ENCODE results near the gene FLT3.
A peak's percentile ranks its signal among the peaks of the same experiment; 100 is the strongest.

The FLT3 gene

GRCh38 chr13:27972478-27972820 is 127.9 kb downstream of the FLT3 start:
- Histone ChIP-seq H3K4me1 (ENCODE audit: control insufficient read depth, insufficient read depth, low read length) (peaks cover 13% of the 10 kb centered on the region), H3K9ac (ENCODE audit: low read length in 2 of 2) (no peak overlapping the region), H3K27me3 (ENCODE audit: control insufficient read depth in 1 of 2, insufficient read depth in 2 of 2, low read length in 2 of 2) (peaks cover 79 to 88% of the 10 kb centered on the region in 2 donors), H3K27ac (ENCODE audit: low read length) (no peak overlapping the region), H3K4me3 (ENCODE audit: low read length in 2 of 2) (no peak overlapping the region), H3K9me3 (ENCODE audit: control insufficient read depth in 2 of 2, low read length in 2 of 2) (no peaks in the 10 kb centered on the region), H3K36me3 (ENCODE audit: control insufficient read depth in 2 of 2, insufficient read depth in 2 of 2, low read length in 2 of 2) (no peaks in the 10 kb centered on the region)

DNA sequence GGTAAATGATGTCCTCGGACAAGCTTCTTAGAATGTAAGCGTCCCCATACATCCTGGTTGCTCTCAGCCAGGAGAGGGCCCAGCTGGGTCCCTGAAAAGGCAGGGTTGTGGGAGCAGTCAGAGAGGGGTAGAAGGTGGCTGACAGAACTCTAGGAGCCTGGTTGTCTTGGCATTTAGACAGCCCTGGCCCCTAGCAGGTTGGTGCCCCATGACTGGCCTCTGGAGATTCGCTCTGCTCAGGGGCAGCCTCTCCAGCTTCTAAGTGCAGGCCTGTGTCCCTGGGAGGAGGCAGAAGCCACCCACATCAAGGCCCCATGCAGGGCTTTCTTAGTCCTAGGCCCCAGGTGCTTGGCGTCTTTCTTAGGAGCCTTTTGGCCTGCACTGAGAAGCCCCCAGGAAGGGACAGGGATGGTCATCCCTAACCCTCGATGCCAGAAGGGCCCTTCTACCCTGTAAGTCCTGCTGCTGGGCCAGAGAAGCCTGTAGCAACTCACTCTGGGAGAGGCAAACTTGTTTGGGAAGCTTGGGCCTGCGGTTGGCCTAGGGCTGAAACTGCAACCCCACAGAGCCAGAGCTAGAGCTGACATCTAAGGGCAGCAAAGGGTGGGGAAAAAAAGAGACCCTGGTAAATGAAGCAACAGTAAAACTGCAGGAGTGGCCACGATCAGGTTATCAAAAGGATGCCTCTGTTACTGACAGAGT is 128.4 kb downstream of the FLT3 start:
- Histone ChIP-seq H3K27ac (ENCODE audit: low read length) (no peak overlapping the region), H3K27me3 (ENCODE audit: control insufficient read depth in 1 of 2, insufficient read depth in 2 of 2, low read length in 2 of 2) (peaks cover 81 to 89% of the 10 kb centered on the region in 2 donors), H3K4me1 (ENCODE audit: control insufficient read depth, insufficient read depth, low read length) (peaks cover 18% of the 10 kb centered on the region), H3K9me3 (ENCODE audit: control insufficient read depth in 2 of 2, low read length in 2 of 2) (no peaks in the 10 kb centered on the region), H3K9ac (ENCODE audit: low read length in 2 of 2) (no peak overlapping the region), H3K36me3 (ENCODE audit: control insufficient read depth in 2 of 2, insufficient read depth in 2 of 2, low read length in 2 of 2) (no peaks in the 10 kb centered on the region), H3K4me3 (ENCODE audit: low read length in 2 of 2) (no peak overlapping the region)

- Histone ChIP-seq H3K27me3 (ENCODE audit: control insufficient read depth in 1 of 2, insufficient read depth in 2 of 2, low read length in 2 of 2) (peaks cover 77 to 90% of the 10 kb centered on the region in 2 donors), H3K4me3 (ENCODE audit: low read length in 2 of 2) (no peak overlapping the region), H3K36me3 (ENCODE audit: control insufficient read depth in 2 of 2, insufficient read depth in 2 of 2, low read length in 2 of 2) (no peaks in the 10 kb centered on the region), H3K4me1 (ENCODE audit: control insufficient read depth, insufficient read depth, low read length) (peaks cover 23% of the 10 kb centered on the region), H3K9me3 (ENCODE audit: control insufficient read depth in 2 of 2, low read length in 2 of 2) (no peaks in the 10 kb centered on the region), H3K9ac (ENCODE audit: low read length in 2 of 2) (no peak overlapping the region), H3K27ac (ENCODE audit: low read length) (no peak overlapping the region)
Measured at GRCh38 chr13:27971236-27971645, 129.1 kb downstream of the FLT3 start.

GRCh38 chr13:27970382-27971235 is 129.8 kb downstream of the FLT3 start:
- Histone ChIP-seq H3K36me3 (ENCODE audit: control insufficient read depth in 2 of 2, insufficient read depth in 2 of 2, low read length in 2 of 2) (no peaks in the 10 kb centered on the region), H3K9me3 (ENCODE audit: control insufficient read depth in 2 of 2, low read length in 2 of 2) (no peaks in the 10 kb centered on the region), H3K4me3 (ENCODE audit: low read length in 2 of 2) (no peak overlapping the region), H3K27ac (ENCODE audit: low read length) (no peak overlapping the region), H3K4me1 (ENCODE audit: control insufficient read depth, insufficient read depth, low read length) (peaks cover 25% of the 10 kb centered on the region), H3K9ac (ENCODE audit: low read length in 2 of 2) (no peak overlapping the region), H3K27me3 (ENCODE audit: control insufficient read depth in 1 of 2, insufficient read depth in 2 of 2, low read length in 2 of 2) (peaks cover 78 to 90% of the 10 kb centered on the region in 2 donors)

GRCh38 chr13:27969866-27970229 is 130.5 kb downstream of the FLT3 start:
- no peaks in the 10 kb centered on the region for H3K36me3 ChIP-seq (ENCODE audit: control insufficient read depth in 2 of 2, insufficient read depth in 2 of 2, low read length in 2 of 2)
- H3K27me3 ChIP-seq (ENCODE audit: control insufficient read depth in 1 of 2, insufficient read depth in 2 of 2, low read length in 2 of 2), result peaks cover 81 to 93% of the 10 kb centered on the region in 2 donors
- no peaks in the 10 kb centered on the region for H3K9me3 ChIP-seq (ENCODE audit: control insufficient read depth in 2 of 2, low read length in 2 of 2)
- peaks cover 25% of the 10 kb centered on the region for H3K4me1 ChIP-seq (ENCODE audit: control insufficient read depth, insufficient read depth, low read length)
- H3K9ac ChIP-seq (ENCODE audit: low read length in 2 of 2), result no peak overlapping the region
- no peak overlapping the region for H3K27ac ChIP-seq (ENCODE audit: low read length)
- H3K4me3 ChIP-seq (ENCODE audit: low read length in 2 of 2), result no peak overlapping the region

GRCh38 chr13:27969082-27969865 is 131.1 kb downstream of the FLT3 start, which contains the start of gene CDX2:
Gene CDX2, minus strand, starts transcription at chr13:27969315. Its CDS starts 309 bp downstream, at chr13:27969006.
- H3K27ac ChIP-seq (ENCODE audit: low read length), result no peak within 1 kb of the TSS
- no peak within 1 kb of the TSS for H3K9ac ChIP-seq (ENCODE audit: low read length in 2 of 2)
- no peaks in the 10 kb centered on the region for H3K36me3 ChIP-seq (ENCODE audit: control insufficient read depth in 2 of 2, insufficient read depth in 2 of 2, low read length in 2 of 2)
- no peaks in the 10 kb centered on the region for H3K9me3 ChIP-seq (ENCODE audit: control insufficient read depth in 2 of 2, low read length in 2 of 2)
- peak within 1 kb of the TSS in 1 of 2 donors; percentile 35 for H3K4me3 ChIP-seq (ENCODE audit: low read length in 2 of 2)
- H3K4me1 ChIP-seq (ENCODE audit: control insufficient read depth, insufficient read depth, low read length), result peaks cover 25% of the 10 kb centered on the region
- H3K27me3 ChIP-seq (ENCODE audit: control insufficient read depth in 1 of 2, insufficient read depth in 2 of 2, low read length in 2 of 2), result peaks cover 82 to 94% of the 10 kb centered on the region in 2 donors

DNA sequence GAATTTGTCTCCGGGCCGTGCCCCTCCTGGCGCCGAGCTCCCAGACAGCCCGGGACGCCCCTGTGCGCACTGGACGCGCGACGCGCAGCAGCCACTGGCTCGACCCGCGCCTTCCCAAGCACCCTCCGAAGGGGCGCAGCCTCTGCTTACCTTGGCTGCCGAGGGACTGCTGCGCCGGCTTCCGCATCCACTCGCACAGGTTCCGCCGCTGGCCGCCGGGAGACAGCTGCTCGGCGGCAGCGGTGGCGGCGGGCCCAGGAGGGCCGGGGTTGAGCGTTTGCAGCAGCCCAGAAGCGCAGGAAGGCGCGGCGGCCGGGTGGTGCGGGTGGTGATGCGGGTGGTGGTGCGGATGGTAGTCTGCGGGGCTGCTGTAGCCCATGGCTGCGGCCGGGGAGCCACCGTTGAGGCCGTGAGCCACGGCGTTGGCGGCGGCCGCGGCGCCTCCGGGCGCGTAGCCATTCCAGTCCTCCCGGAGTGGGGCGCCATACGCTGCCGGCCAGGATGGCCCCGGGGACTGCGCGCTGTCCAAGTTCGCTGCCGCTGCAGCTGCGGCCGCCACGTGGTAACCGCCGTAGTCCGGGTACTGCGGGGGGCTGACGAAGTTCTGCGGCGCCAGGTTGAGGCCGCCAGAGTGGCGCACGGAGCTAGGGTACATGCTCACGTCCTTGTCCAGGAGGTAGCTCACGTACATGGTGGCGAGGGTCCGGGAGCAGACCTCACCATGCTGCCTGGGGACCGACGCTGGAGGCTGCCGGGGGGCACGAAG is 131.9 kb downstream of the FLT3 start:
- H3K4me3 ChIP-seq (ENCODE audit: low read length in 2 of 2), result peak overlapping the region in 1 of 2 donors; percentile 35
- H3K9ac ChIP-seq (ENCODE audit: low read length in 2 of 2), result no peak overlapping the region
- H3K27me3 ChIP-seq (ENCODE audit: control insufficient read depth in 1 of 2, insufficient read depth in 2 of 2, low read length in 2 of 2), result peaks cover 75 to 89% of the 10 kb centered on the region in 2 donors
- H3K36me3 ChIP-seq (ENCODE audit: control insufficient read depth in 2 of 2, insufficient read depth in 2 of 2, low read length in 2 of 2), result no peaks in the 10 kb centered on the region
- no peak overlapping the region for H3K27ac ChIP-seq (ENCODE audit: low read length)
- H3K4me1 ChIP-seq (ENCODE audit: control insufficient read depth, insufficient read depth, low read length), result peaks cover 25% of the 10 kb centered on the region
- no peaks in the 10 kb centered on the region for H3K9me3 ChIP-seq (ENCODE audit: control insufficient read depth in 2 of 2, low read length in 2 of 2)

DNA sequence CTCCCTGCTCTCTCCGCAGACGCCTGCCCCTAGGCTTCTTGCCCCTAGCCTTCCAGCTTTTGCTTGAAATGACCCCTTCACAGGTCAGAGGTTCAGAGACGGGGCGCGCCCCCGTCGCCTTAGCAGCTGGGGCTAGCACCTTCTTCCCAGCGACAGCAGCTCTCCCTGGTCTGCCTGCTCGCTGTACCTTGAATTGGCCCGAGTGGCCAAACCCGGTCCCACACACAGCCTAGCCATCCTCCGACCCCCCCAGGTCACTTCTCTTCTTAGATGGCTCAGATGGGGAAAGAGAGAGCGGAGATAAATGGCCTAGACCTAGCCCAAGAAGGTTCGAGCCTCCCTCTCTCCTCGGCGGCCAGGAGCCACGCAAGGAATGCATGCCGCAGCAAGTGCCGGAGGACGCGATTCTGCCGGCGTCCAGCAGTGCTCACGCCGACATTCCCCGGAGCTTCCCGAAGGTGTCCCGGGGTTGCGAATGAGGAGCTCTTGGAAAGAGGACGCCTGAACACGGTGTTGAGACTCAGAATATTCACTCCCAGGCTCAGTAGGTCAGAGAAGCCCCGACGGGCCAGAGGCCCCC is 132.6 kb downstream of the FLT3 start:
- Histone ChIP-seq H3K9me3 (ENCODE audit: control insufficient read depth in 2 of 2, low read length in 2 of 2) (no peaks in the 10 kb centered on the region), H3K9ac (ENCODE audit: low read length in 2 of 2) (no peak overlapping the region), H3K36me3 (ENCODE audit: control insufficient read depth in 2 of 2, insufficient read depth in 2 of 2, low read length in 2 of 2) (no peaks in the 10 kb centered on the region), H3K4me3 (ENCODE audit: low read length in 2 of 2) (peak overlapping the region in 1 of 2 donors; percentile 35), H3K4me1 (ENCODE audit: control insufficient read depth, insufficient read depth, low read length) (peaks cover 25% of the 10 kb centered on the region), H3K27me3 (ENCODE audit: control insufficient read depth in 1 of 2, insufficient read depth in 2 of 2, low read length in 2 of 2) (peaks cover 75 to 83% of the 10 kb centered on the region in 2 donors), H3K27ac (ENCODE audit: low read length) (no peak overlapping the region)

- Histone ChIP-seq H3K4me1 (ENCODE audit: control insufficient read depth, insufficient read depth, low read length) (peaks cover 25% of the 10 kb centered on the region), H3K27me3 (ENCODE audit: control insufficient read depth in 1 of 2, insufficient read depth in 2 of 2, low read length in 2 of 2) (peaks cover 75 to 78% of the 10 kb centered on the region in 2 donors), H3K4me3 (ENCODE audit: low read length in 2 of 2) (peak overlapping the region in 1 of 2 donors; percentile 15), H3K9me3 (ENCODE audit: control insufficient read depth in 2 of 2, low read length in 2 of 2) (no peaks in the 10 kb centered on the region), H3K9ac (ENCODE audit: low read length in 2 of 2) (no peak overlapping the region), H3K36me3 (ENCODE audit: control insufficient read depth in 2 of 2, insufficient read depth in 2 of 2, low read length in 2 of 2) (no peaks in the 10 kb centered on the region), H3K27ac (ENCODE audit: low read length) (no peak overlapping the region)
Measured at GRCh38 chr13:27967203-27967735, 133.1 kb downstream of the FLT3 start.

Data from stomach smooth muscle (tissue), 2 donors.